Measurements from ENCODE around the gene FMNL3. TPM values are rescaled to one million over a fixed set of nuclear protein-coding genes. Genes with fewer than 3 reads are reported as not detected.

The FMNL3 gene, protein sequence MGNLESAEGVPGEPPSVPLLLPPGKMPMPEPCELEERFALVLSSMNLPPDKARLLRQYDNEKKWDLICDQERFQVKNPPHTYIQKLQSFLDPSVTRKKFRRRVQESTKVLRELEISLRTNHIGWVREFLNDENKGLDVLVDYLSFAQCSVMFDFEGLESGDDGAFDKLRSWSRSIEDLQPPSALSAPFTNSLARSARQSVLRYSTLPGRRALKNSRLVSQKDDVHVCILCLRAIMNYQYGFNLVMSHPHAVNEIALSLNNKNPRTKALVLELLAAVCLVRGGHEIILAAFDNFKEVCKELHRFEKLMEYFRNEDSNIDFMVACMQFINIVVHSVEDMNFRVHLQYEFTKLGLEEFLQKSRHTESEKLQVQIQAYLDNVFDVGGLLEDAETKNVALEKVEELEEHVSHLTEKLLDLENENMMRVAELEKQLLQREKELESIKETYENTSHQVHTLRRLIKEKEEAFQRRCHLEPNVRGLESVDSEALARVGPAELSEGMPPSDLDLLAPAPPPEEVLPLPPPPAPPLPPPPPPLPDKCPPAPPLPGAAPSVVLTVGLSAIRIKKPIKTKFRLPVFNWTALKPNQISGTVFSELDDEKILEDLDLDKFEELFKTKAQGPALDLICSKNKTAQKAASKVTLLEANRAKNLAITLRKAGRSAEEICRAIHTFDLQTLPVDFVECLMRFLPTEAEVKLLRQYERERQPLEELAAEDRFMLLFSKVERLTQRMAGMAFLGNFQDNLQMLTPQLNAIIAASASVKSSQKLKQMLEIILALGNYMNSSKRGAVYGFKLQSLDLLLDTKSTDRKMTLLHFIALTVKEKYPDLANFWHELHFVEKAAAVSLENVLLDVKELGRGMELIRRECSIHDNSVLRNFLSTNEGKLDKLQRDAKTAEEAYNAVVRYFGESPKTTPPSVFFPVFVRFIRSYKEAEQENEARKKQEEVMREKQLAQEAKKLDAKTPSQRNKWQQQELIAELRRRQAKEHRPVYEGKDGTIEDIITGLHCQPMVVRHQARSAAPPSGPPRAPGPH
- total RNA-seq (1 to 10 TPM; 4.0 to 4.5 TPM), polyA plus RNA-seq (1 to 10 TPM in 1 of 2 donors, under 1 TPM in 1; 0.72 to 1.2 TPM)

GRCh38 chr12:49707128-49707811 lies at the start of gene FMNL3:
Gene FMNL3, minus strand, starts transcription at chr12:49707405. Its CDS starts 225 bp downstream, at chr12:49707180.
- Histone ChIP-seq H3K9me3 (ENCODE audit: control insufficient read depth in 4 of 4, low read length in 3 of 4) (no peaks in the 10 kb centered on the region), H3K27me3 (ENCODE audit: control insufficient read depth in 4 of 4, insufficient read depth in 4 of 4, low read length in 3 of 4) (no peaks in the 10 kb centered on the region), H3K4me3 (ENCODE audit: low read depth in 1 of 3, low read length in 3 of 3) (peak within 1 kb of the TSS in 2 of 3 donors; percentile 46 to 66), H3K27ac (ENCODE audit: low read depth in 1 of 2, low read length in 2 of 2) (peak within 1 kb of the TSS; percentile 63 to 68), H3K9ac (ENCODE audit: low read depth in 1 of 2, low read length in 2 of 2) (peak within 1 kb of the TSS in 1 of 2 donors; percentile 56), H3K4me1 (ENCODE audit: control insufficient read depth in 4 of 4, insufficient read depth in 4 of 4, low read length in 3 of 4) (peaks cover 3 to 4% (median 3%) of the 10 kb centered on the region in 4 donors), H3K36me3 (ENCODE audit: control insufficient read depth in 4 of 4, insufficient read depth in 3 of 4, low read depth in 1 of 4, low read length in 3 of 4) (no peaks in the 10 kb centered on the region)
- under 1% methylated on average over 93 of the region's 93 CpGs for WGBS
- TF ChIP-seq SP1 (IDR thresholded peaks at IDR 0.05) = peak; percentile 60
- TF ChIP-seq ATF3 (IDR thresholded peaks at IDR 0.05) = no peak
- TF ChIP-seq HNF4G (IDR thresholded peaks at IDR 0.05) = no peak
- no peak for TF ChIP-seq ZBTB33 (IDR thresholded peaks at IDR 0.05)
- TF ChIP-seq REST (IDR thresholded peaks at IDR 0.05) = no peak
- TF ChIP-seq RAD21 (IDR thresholded peaks at IDR 0.05) = peak; percentile 91
- TF ChIP-seq JUND (IDR thresholded peaks at IDR 0.05) = no peak
- no peak for TF ChIP-seq GABPA (IDR thresholded peaks at IDR 0.05 in 1 of 2, conservative IDR thresholded peaks at IDR 0.05 in 1 of 2)
- TF ChIP-seq, protein P1, sequence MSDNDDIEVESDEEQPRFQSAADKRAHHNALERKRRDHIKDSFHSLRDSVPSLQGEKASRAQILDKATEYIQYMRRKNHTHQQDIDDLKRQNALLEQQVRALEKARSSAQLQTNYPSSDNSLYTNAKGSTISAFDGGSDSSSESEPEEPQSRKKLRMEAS (IDR thresholded peaks at IDR 0.05) = peak; percentile 75
- no peak for TF ChIP-seq TAF1 (conservative IDR thresholded peaks at IDR 0.05)
- TF ChIP-seq FOXA1 (IDR thresholded peaks at IDR 0.05) = no peak
- TF ChIP-seq EGR1 (IDR thresholded peaks at IDR 0.05; ENCODE audit: low read depth in 2 of 2) = no peak
- TF ChIP-seq HNF4A (conservative IDR thresholded peaks at IDR 0.05) = no peak
- TF ChIP-seq YY1 (IDR thresholded peaks at IDR 0.05) = no peak
- TF ChIP-seq RXRA (IDR thresholded peaks at IDR 0.05) = no peak
- peak; percentile 94 for TF ChIP-seq CTCF (IDR thresholded peaks at IDR 0.05; ENCODE audit: low read depth, low read length, missing input control)
- TF ChIP-seq NR2F2 (IDR thresholded peaks at IDR 0.05) = no peak
- TF ChIP-seq FOXA2 (IDR thresholded peaks at IDR 0.05) = no peak
- peak; percentile 99 for DNase-seq (ENCODE audit: low spot score)

Data from liver (tissue), 9 donors.